Measurements from ENCODE around the gene FSCN2. TPM values are rescaled to one million over a fixed set of nuclear protein-coding genes. Genes with fewer than 3 reads are reported as not detected.
"Not testable (repeated sequence)": the region's sequence is repeated elsewhere in the genome, so short reads cannot be mapped to it uniquely, and the experiment has no call there.

Gene FSCN2
- total RNA-seq, 1 donor from 2014 or later, result 6.6 TPM

DNA sequence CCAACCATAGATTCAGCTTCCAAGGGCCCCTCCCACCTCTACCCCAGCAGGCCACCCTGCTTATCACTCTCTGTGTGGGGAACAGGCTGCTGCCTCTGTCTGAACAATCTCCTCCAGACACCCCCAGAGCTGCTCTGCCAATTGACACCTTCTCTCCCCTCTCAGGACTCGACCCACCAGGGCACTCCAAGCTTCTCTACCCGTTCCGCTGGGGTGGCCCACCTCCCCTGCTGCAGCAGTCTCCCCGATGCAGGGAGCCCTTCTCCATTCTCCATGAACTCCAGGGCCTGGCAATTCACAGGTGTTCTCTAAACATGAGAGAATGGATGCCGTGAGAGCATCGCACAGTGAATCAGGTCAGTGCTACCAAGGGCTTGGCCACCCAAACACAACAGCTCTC is 52.3 kb downstream of the FSCN2 start:
- H3K9me3 ChIP-seq, result no peaks in the 10 kb centered on the region
- H3K36me3 ChIP-seq, result peaks cover 0 to 34% of the 10 kb centered on the region in 2 donors
- no peaks in the 10 kb centered on the region for H3K27me3 ChIP-seq
- H3K4me1 ChIP-seq, result peaks cover 25% of the 10 kb centered on the region
- intact Hi-C loops (cut with DNase I), result no loop called here
- TF ChIP-seq, protein P1, sequence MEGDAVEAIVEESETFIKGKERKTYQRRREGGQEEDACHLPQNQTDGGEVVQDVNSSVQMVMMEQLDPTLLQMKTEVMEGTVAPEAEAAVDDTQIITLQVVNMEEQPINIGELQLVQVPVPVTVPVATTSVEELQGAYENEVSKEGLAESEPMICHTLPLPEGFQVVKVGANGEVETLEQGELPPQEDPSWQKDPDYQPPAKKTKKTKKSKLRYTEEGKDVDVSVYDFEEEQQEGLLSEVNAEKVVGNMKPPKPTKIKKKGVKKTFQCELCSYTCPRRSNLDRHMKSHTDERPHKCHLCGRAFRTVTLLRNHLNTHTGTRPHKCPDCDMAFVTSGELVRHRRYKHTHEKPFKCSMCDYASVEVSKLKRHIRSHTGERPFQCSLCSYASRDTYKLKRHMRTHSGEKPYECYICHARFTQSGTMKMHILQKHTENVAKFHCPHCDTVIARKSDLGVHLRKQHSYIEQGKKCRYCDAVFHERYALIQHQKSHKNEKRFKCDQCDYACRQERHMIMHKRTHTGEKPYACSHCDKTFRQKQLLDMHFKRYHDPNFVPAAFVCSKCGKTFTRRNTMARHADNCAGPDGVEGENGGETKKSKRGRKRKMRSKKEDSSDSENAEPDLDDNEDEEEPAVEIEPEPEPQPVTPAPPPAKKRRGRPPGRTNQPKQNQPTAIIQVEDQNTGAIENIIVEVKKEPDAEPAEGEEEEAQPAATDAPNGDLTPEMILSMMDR (IDR thresholded peaks at IDR 0.05), result no peak
- TF ChIP-seq POLR2A (IDR thresholded peaks at IDR 0.05) (no peak), POLR2AphosphoS5 (IDR thresholded peaks at IDR 0.05; ENCODE audit: insufficient read depth in 1 of 2, low read depth in 1 of 2) (no peak)
- H3K4me3 ChIP-seq, result no peak overlapping the region
- no peak for DNase-seq (ENCODE audit: extremely low spot score in 2 of 2)
- no peak overlapping the region for H3K27ac ChIP-seq

DNA sequence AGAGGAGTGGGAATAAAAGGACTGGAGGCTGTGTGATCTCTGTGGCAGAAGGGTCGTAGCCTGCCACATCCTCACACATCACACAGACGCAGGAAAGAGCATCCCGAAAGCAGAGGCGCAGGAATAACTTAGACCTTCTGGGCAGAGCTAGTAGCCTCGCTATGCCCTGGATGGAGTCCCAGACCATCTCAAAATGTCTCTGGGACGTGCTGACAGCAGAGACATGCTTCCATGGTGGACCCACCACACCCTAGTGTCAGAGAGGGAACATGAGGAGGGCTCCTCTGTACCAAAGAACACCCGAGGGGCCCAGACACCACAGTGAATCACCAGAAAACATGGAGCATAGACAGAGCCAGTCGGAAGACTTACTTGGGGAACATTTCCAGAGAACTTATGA is 53.6 kb downstream of the FSCN2 start:
- Histone ChIP-seq H3K4me1 (peaks cover 14% of the 10 kb centered on the region), H3K9me3 (no peaks in the 10 kb centered on the region), H3K4me3 (no peak overlapping the region), H3K27ac (no peak overlapping the region), H3K36me3 (peaks cover 0 to 46% of the 10 kb centered on the region in 2 donors), H3K27me3 (no peaks in the 10 kb centered on the region)
- intact Hi-C loops (cut with DNase I), result no loop called here
- DNase-seq (ENCODE audit: extremely low spot score in 2 of 2), result no peak
- TF ChIP-seq POLR2AphosphoS5 (IDR thresholded peaks at IDR 0.05; ENCODE audit: insufficient read depth in 1 of 2, low read depth in 1 of 2) (no peak), POLR2A (IDR thresholded peaks at IDR 0.05) (no peak)
- TF ChIP-seq, protein P1 (IDR thresholded peaks at IDR 0.05), result no peak

DNA sequence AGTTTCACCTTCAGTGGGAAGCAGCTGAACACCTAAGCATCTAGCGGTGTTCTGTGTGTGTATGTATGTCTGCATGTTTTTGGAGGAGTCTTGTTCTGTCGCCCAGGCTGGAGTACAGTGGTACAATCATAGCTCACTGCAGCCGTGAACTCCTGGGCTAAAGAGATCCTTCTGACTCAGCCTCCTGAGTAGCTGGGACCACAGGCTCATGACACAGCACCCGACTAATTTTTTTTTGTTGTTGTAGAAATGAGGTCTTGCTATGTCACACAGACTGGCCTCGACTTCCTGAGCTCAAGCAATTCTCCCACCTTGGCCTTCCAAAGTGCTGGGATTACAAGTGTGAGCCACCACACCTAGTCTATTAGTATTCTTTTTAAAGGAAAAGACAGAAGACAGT is 54.2 kb downstream of the FSCN2 start:
- Histone ChIP-seq H3K4me1 (peaks cover 9% of the 10 kb centered on the region), H3K9me3 (no peaks in the 10 kb centered on the region), H3K27me3 (no peaks in the 10 kb centered on the region), H3K4me3 (no peak overlapping the region), H3K36me3 (peaks cover 0 to 48% of the 10 kb centered on the region in 2 donors), H3K27ac (no peak overlapping the region)
- intact Hi-C loops (cut with DNase I), result no loop called here
- TF ChIP-seq POLR2AphosphoS5 (IDR thresholded peaks at IDR 0.05; ENCODE audit: insufficient read depth in 1 of 2, low read depth in 1 of 2) (no peak), POLR2A (IDR thresholded peaks at IDR 0.05) (no peak)
- TF ChIP-seq, protein P1 (IDR thresholded peaks at IDR 0.05), result no peak
- DNase-seq (ENCODE audit: extremely low spot score in 2 of 2), result no peak

DNA sequence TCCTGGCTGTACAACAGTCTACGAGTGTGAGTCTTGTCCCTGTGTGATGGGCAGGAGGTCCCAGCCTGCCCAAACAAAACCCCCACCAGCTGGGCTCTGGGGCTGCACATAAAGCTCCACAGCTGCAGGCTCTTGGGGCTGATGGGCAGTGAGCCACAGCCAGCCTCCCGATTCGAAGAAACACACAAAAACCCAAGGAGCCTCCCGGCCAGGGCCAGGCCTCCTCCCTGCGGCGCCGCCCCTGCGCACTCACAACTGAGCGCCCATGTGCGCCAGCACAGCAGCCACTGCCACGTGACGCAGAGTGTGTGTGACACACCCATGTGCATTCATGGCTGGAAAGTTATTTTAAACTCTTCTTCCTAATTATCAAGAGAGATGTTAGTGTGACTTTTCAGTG is 54.6 kb downstream of the FSCN2 start:
- Histone ChIP-seq H3K4me3 (no peak overlapping the region), H3K36me3 (peaks cover 0 to 50% of the 10 kb centered on the region in 2 donors), H3K9me3 (no peaks in the 10 kb centered on the region), H3K4me1 (peaks cover 5% of the 10 kb centered on the region), H3K27ac (no peak overlapping the region), H3K27me3 (no peaks in the 10 kb centered on the region)
- DNase-seq (ENCODE audit: extremely low spot score in 2 of 2), result no peak
- intact Hi-C loops (cut with DNase I), result no loop called here
- TF ChIP-seq POLR2A (IDR thresholded peaks at IDR 0.05) (no peak), POLR2AphosphoS5 (IDR thresholded peaks at IDR 0.05; ENCODE audit: insufficient read depth in 1 of 2, low read depth in 1 of 2) (no peak)
- TF ChIP-seq, protein P1 (IDR thresholded peaks at IDR 0.05), result no peak

DNA sequence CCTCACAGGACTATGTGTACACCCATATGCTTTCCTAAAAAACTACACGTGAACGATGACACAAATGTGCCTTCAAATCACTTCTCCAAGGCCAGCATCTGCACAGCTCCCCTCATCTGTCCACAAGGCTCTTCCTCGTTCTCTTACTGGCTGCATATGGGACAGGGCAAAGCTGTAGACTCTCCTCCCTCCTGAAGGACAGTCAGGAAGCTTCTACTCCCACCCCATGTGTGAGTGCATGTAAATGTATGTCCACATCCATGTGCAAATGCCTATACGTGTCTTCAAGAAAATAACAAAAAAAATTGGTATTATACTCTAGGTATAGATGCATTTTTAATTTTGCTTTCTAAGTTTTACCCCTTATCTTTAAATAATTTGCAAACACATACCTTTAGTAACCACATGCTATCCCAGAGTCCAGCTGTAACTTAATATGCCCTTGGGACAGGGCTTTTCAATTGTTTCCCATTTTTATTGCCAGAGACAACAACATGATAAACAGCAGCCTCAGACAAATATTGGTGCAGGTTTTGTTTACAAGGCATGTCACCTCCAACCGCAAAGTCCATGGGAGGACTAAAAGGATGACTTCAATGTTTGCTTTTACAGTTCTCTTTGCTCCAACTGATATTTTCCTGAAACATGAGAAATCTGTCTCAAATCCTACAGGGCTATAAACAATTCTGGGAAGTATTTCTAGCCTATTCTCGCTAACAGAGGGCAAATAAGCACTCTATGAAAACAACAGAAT is 55.6 kb downstream of the FSCN2 start:
- Histone ChIP-seq H3K27ac (no peak overlapping the region), H3K4me1 (no peaks in the 10 kb centered on the region), H3K27me3 (no peaks in the 10 kb centered on the region), H3K9me3 (no peaks in the 10 kb centered on the region), H3K4me3 (no peak overlapping the region), H3K36me3 (peaks cover 0 to 61% of the 10 kb centered on the region in 2 donors)
- DNase-seq (ENCODE audit: extremely low spot score in 2 of 2), result no peak
- TF ChIP-seq POLR2AphosphoS5 (IDR thresholded peaks at IDR 0.05; ENCODE audit: insufficient read depth in 1 of 2, low read depth in 1 of 2) (no peak), POLR2A (IDR thresholded peaks at IDR 0.05) (no peak)
- TF ChIP-seq, protein P1 (IDR thresholded peaks at IDR 0.05), result no peak
- intact Hi-C loops (cut with DNase I), result no loop called here

DNA sequence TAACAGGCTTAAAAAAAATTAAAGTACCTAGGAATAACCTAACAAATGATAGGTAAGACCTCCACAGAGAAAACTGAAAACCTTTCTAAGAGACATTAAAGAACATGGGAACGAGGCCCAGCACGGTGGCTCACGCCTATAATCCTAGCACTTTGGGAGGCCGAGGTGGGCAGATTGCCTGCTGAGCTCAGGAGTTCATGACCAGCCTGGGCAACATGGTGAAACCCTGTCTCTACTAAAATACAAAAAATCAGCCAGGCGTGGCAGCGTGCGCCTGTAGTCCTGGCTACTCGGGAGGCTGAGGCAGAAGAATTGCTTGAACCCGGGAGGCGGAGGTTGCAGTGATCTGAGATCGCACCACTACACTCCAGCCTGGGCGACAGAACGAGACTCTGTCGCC is 56.6 kb downstream of the FSCN2 start:
- intact Hi-C loops (cut with DNase I); H3K27ac ChIP-seq; H3K27me3 ChIP-seq; H3K9me3 ChIP-seq; H3K4me1 ChIP-seq; H3K4me3 ChIP-seq; DNase-seq (ENCODE audit: extremely low spot score in 2 of 2): not testable (repeated sequence)
- peaks cover 0 to 71% of the 10 kb centered on the region in 2 donors for H3K36me3 ChIP-seq
